Right lobe of liver (tissue), 4 donors: ENCODE results near the gene CPLX1.

Experiments
- POLR2A ChIP-seq: fragments of 450-650 bp; IDR thresholded peaks from one replicate; pipeline ENCODE4 v1.6.1; 2017; ENCODE audit warnings: antibody characterized with exemption, mild to moderate bottlenecking
- TF ChIP-seq, protein P1 (sequence below), 4 donors: fragments of 200-600 bp in 3 of 4; fragments of 450-650 bp in 1 of 4; IDR thresholded peaks; one replicate each; pipeline versions ENCODE4 v1.5.1 to v1.8.0; 2016 to 2022; ENCODE audit warnings: antibody characterized with exemption in 4 of 4, mild to moderate bottlenecking in 2 of 4
- donor health status: DM: no; HTN: no; CAD: no.
- donor health status: DM: no; HTN: no; CAD: no.
- donor health status: DM: no; HTN: yes; CAD: no.

DNA sequence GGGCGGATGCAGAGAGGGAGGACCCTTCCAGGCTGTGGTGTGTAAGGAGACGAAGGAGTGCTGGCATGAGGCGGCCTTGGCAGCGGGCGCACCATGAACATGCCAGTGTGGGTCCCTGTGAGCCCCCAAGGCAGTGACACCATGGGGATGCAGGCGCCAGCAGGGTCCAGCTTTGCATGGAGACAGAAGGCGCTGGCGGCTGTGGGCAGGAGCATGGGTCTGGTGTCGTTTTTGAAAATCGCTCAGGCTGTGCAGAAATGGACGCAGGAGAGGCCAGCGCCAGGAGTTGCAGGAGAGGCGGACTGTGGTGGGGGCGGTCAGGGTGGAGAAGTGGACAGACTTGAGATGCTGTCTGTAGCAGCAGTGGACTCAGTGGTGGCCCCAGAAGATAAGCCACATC, 64.2 kb downstream of the CPLX1 start:
- TF ChIP-seq, protein P1, sequence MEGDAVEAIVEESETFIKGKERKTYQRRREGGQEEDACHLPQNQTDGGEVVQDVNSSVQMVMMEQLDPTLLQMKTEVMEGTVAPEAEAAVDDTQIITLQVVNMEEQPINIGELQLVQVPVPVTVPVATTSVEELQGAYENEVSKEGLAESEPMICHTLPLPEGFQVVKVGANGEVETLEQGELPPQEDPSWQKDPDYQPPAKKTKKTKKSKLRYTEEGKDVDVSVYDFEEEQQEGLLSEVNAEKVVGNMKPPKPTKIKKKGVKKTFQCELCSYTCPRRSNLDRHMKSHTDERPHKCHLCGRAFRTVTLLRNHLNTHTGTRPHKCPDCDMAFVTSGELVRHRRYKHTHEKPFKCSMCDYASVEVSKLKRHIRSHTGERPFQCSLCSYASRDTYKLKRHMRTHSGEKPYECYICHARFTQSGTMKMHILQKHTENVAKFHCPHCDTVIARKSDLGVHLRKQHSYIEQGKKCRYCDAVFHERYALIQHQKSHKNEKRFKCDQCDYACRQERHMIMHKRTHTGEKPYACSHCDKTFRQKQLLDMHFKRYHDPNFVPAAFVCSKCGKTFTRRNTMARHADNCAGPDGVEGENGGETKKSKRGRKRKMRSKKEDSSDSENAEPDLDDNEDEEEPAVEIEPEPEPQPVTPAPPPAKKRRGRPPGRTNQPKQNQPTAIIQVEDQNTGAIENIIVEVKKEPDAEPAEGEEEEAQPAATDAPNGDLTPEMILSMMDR (IDR thresholded peaks at IDR 0.05), result no peak
- no peak for TF ChIP-seq POLR2A
